HL-60 (cell line): ENCODE data around the gene SUOX.

ENCODE experiments used
- CTCF ChIP-seq: IDR thresholded peaks from one replicate; pipeline ENCODE4 v1.5.1; 2011; ENCODE audit warnings: low read length, control low read depth, inconsistent platforms; ENCODE audit not compliant: insufficient read depth
- GABPA ChIP-seq: IDR thresholded peaks from 2 replicates; pipeline ENCODE4 v1.6.1; 2012; ENCODE audit warnings: low read depth
- POLR2AphosphoS5 ChIP-seq: IDR thresholded peaks from 2 replicates; pipeline ENCODE4 v1.6.1; 2012; ENCODE audit warnings: low read depth
- REST ChIP-seq: IDR thresholded peaks from 2 replicates; pipeline ENCODE4 v1.6.1; 2012; ENCODE audit warnings: low read depth; ENCODE audit not compliant: insufficient replicate concordance

DNA sequence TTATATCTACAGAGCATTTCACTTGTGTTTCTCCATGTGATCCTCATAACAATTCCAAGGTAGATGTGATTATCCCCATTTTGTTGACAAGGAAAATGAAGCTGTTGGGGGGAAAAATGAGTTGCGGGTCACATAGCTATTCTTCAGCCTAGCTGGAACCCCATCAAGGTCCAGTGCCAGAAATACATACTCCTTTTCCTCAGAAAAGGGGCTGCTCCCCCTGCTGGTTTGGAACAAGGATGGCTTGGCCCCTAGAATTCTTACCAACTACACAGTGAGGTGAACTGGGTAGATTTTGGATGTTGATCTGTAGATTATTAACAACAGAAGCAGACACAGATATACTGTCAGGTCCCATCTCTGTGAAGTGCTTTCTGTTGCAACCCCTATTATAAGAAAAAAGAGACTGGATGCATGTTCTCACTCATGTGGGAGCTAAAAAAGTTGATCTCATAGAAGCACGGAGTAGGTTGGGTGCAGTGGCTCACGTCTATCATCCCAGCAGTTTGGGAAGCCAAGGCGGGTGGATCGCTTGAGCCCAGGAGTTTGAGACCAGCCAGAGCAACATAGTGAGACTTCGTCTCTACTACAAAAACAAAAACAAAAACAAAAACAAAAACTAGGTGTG, 32.7 kb downstream of the SUOX start:
- TF ChIP-seq CTCF (peak; percentile 65), POLR2AphosphoS5 (no peak), REST (no peak), GABPA (no peak)
